ENCODE data around the gene SIGLEC8.
"Not testable (repeated sequence)": the region's sequence is repeated elsewhere in the genome, so short reads cannot be mapped to it uniquely, and the experiment has no call there.

The SIGLEC8 gene

DNA sequence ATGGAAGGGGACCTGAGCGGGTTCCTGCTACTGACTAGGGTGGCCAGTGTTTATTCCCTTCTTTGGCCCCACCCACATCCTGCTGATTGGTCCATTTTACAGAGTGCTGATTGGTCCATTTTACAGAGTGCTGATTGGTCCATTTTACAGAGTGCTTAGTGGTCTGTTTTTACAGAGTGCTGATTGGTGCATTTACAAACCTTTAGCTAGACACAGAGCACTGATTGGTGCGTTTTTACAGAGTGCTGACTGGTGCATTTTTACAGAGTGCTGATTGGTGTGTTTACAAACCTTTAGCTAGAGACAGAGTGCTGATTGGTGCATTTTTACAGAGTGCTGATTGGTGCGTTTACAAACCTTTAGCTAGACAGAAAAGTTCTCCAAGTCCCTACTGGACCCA is 10.7 kb downstream of the SIGLEC8 start:
- DNase-seq (ENCODE audit: low read depth in 2 of 2): not testable (repeated sequence)

GRCh38 chr19:51441410-51442390 is 16.6 kb downstream of the SIGLEC8 start:
- DNase-seq (ENCODE audit: low read depth in 2 of 2): peak; percentile 84 to 93

DNA sequence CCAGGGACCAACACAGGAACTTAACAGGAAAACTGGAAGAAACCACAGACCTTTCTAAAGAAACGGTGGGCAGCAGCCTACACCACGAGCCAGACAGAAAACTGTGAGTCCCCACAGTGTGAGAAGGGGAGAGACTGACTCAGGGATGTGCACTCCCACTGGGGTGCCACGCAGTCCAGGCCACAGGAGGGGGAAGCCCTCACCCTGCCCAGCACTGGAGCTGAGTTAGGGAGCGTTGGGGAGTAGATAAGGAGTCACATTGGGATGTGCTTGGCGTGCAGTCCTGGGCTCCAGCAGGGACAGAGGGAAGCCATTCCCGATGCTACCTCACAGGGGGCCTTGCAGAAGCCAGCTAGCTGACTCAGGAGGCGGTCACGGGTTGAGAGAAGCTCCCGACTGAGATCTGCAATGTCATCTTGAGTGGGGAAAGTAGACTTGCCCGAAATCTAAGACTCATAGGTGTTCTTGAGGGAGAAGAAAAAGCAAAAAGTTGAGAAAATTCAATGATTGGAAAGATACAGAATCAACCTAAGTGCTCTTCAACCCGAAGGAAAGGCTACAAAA is 17.3 kb downstream of the SIGLEC8 start:
- DNase-seq (ENCODE audit: low read depth in 2 of 2): peak; percentile 60 to 65

GRCh38 chr19:51440052-51440451 is 18.2 kb downstream of the SIGLEC8 start:
- no peak for DNase-seq (ENCODE audit: low read depth in 2 of 2)

DNA sequence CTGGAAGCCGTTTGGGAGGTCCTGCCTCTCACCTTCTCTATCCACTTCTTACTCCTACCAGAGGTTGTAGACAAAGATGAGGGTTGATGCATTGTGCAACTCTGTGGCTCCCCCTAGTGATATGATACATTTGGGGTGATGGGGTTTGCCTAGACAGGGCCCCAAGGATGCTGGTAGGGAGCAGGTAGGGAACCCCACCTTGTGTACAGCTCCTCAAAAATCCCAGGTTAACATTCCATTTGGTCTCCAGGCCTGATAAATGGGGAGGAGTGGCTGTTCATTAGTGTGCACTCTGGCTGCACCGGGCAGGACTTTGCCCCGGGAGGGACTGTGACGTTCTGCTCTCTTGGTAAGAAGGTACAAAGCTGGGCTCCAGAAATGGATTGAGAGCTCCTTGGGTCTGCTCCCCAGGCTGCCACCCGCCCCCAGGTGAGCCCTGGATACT is 19.2 kb downstream of the SIGLEC8 start:
- peak in 1 of 2 donors; percentile 19 for DNase-seq (ENCODE audit: low read depth in 2 of 2)

GRCh38 chr19:51434456-51434855 is 23.8 kb downstream of the SIGLEC8 start:
- DNase-seq (ENCODE audit: low read depth in 2 of 2): no peak

DNA sequence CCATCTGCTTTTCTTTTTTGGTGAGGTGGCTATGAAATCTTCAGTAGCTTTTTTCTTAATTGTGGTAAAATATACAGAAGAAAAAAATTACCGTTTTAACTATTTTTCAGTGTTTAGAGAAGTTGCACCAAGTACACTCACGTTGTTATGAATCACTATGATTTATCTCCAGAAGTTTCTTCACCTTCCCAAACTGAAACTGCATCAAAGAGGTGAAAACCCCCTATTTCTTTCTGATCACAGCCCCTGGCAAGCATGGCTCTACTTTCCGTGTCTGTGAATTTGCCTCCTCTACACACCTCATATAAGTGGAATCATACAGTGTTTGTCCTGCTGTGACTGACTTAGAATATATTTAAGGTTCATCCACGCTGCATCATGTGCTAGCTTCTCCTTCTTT is 25.2 kb downstream of the SIGLEC8 start:
- DNase-seq (ENCODE audit: low read depth in 2 of 2): no peak

DNA sequence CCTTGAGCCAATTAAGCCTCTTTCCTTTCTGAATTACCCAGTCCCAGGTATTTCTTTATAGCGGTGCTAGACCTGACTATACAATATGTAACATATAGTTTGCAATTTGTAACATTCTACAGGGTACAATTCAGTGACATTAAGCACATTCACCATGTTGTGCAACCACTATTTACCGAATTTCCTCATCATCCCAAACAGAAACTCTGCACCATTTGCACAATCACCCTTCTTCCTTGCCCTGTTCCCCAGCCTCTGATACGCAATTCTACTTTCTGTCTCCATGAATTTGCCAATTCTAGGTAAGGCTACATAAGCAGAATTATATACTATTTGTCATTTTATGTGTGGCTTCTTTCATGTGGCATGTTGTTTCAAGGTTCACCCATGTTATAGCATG is 27.1 kb downstream of the SIGLEC8 start:
- DNase-seq (ENCODE audit: low read depth in 2 of 2): no peak

- DNase-seq (ENCODE audit: low read depth in 2 of 2): no peak
Measured at GRCh38 chr19:51430221-51430620, 28.0 kb downstream of the SIGLEC8 start.

GRCh38 chr19:51427201-51427600 is 31.1 kb downstream of the SIGLEC8 start:
- no peak for DNase-seq (ENCODE audit: low read depth in 2 of 2)

GRCh38 chr19:51422053-51422448 is 36.2 kb downstream of the SIGLEC8 start:
- DNase-seq (ENCODE audit: low read depth in 2 of 2): peak; percentile 52 to 70

- DNase-seq (ENCODE audit: low read depth in 2 of 2): no peak
Measured at GRCh38 chr19:51421229-51422052, 36.8 kb downstream of the SIGLEC8 start.

DNA sequence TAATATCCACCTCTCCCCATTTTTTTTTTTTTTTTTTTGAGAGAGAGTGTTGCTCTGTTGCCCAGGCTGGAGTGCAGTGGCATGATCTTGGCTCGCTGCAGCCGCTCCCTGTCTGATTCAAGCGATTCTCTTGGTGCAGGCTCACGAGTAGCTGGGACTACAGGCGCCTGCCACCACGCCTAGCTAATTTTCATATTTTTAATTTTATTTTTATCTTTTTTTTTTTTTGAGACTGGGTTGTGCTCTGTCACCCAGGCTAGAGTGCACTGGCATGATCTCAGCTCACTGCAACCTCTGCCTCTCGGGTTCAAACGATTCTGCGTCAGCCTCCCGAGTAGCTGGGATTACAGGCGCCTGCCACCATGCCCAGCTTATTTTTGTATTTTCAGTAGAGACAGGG is 37.7 kb downstream of the SIGLEC8 start:
- DNase-seq (ENCODE audit: low read depth in 2 of 2): not testable (repeated sequence)

DNA sequence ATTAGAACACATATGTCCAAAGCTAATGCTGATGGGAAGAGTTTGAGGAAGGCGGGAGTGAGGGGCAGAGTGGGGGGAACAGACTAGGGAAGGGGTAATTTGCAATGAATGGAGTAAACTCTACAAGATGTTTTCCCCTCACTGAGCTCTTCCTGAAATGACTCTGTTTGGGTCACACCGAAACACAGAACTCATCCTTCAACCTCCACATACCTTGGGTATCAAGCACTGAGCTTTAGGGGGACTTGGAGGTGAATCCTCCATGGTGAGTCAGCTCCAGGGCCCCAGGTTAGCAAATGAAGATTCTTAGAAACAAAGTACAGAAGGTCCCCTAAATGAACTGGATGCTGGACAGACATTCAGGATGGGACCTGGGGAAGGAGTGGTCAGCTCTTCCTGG is 39.5 kb downstream of the SIGLEC8 start:
- no peak for DNase-seq (ENCODE audit: low read depth in 2 of 2)

DNA sequence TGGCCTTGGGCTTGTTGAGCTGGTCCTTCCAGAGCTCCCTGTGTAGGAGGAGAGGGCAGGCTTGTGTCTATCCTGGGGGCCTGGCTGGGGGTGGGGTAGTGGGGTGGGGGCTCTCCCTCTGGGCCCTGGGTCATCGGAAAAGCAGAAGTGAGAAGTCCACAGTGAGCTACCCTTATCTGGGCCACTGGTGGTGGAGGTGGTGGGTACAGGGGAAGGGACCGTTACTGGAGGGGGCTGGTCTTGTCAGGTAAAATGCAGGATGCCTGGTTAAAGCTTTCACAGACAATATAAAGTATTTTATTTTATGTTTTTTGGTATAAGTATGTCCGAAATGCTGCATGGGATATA is 40.5 kb downstream of the SIGLEC8 start:
- DNase-seq (ENCODE audit: low read depth in 2 of 2): no peak

DNA sequence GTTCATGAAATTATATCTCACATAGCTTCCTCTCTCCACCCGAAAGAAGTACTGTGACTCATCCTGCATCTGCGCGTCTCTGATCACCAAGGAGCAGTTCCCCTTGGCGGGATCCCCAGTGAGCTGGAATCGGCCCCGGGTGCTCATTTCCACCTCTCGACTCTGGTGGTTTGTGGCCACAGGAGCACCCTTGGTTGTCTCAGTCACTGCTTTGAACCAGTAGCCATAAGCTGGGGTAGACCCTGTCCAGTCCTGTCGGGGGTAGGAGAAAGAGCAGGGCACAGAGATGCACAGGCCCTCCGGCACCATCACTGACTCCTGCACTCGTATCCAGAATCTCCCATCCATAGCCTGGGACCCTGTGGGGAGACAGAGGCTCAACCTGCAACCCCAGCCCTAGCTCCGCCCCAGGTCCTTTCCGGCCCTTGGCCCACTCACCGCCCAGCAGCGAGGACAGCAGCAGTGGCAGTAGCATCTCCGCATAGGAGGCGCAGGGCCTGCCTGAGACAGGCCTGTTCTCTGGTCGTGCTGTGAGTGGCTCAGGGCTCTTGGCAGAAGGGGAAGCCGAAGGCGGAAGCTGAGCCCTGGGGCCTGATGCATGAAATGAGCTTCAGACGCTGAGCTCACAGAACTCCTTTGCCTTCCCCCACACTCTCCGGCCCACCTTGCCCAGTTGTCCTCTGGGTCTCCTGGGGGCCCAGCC is 41.0 kb downstream of the SIGLEC8 start, which contains the start of gene SIGLEC10:
Gene SIGLEC10 (minus strand): TSS at position 536 of the 703 bp plus-strand sequence. CDS start 61 bp downstream, at position 475.
- no peak for DNase-seq (ENCODE audit: low read depth in 2 of 2)

DNA sequence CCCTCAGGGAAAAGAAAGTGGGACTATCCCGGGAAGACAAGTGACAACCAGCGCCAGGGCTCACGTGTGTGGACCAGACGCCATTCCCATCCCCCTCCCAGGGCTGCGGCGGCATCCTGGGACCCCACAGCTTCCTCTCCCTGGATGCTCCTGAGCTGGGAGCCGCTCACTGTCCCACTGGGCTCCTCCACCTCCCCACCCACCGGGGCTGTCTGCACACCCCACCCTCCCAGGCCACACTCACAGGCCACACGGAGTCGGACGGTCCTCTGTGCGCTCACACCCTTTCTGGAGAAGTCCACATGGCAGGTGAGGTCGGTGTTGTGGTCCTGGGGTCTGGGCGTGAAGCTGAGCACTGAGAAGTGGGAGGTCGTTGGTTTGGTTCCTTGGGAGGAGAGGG is 41.8 kb downstream of the SIGLEC8 start:
- not testable (repeated sequence) for DNase-seq (ENCODE audit: low read depth in 2 of 2)

DNA sequence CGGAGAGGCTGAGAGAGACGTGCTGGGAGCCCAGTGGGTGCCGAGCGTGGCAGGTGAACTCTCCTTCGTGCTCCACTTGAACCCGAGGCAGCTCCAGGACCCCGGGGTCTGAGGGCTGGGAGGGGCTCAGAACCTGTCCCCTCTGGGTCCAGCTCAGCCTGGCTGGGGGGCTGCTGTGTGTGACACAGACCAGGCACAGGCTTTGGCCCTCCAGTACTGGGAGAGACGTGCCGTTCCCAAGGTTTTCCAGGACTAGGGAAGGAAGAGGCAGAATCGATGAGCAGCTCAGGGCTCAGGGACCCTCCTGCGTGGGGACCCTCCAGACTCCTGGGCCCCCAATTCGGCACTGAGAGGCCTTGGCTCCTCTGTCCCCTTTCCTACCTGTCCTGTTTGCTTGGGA is 43.1 kb downstream of the SIGLEC8 start:
- DNase-seq (ENCODE audit: low read depth in 2 of 2): no peak

DNA sequence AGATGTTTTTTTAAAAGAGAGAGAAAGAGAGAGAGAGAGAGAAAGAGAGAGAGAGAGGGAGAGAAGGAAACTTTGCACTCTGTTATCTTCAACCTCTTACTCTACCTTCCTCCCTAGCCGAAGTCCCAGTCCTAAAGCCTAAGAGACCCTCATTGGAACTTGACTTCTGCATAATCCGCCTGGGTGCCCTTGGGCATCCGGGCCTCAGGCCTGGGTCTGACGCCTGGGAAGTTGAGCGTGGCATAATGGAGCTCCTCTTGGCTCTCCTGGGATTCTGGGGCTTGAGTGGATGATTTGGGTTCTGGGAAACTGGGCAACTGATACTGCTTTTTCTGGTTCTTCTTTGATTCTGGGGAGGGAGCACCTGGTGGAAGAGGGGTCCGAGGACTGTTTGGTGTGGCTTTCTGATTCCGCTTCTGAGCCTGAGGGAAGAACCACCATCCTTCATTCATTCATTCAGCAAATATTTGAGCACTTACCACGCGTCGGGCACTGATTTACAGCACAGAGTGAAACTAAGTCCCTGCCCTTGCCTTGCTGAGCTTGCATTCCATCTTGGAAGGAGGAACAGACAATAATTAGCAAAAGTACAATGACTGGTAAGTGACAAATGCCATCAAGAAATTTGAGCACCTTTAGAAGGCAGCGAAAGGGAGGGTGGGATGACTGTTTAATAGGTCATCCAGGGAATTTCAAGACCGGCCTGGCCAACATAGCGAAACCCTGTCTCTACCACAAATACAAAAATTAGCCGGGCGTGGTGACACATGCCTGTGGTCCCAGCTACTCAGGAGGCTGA is 47.1 kb downstream of the SIGLEC8 start:
- DNase-seq (ENCODE audit: low read depth in 2 of 2): no peak

DNA sequence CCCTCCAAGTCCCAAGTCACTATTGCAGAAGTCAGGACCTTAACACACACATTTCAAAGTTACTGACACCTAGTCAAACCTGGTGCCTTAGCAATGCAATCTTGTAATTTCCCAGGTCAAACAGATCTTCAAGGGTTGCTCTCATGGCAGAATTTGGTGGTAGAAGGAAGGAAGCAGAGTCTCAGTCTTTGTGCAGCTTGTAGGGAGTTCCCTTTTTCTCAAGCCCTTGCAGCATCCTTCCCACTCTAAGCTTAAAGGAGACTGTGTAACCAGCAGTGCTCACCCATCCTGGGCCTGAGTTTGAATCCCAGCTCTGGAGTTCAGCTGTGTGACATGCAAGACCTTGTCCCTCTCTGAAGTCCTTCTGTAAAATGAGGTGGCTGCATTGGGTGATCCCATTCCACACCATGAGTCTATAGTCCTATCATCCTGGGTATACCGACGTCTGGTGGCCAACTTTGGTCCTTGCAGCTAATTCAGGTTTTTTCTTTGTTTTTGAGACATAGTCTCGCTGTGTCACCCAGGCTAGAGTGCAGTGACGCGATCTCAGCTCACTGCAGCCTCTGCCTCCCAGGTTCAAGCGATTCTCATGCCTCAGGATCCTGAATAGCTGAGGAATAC is 50.6 kb downstream of the SIGLEC8 start:
- no peak for DNase-seq (ENCODE audit: low read depth in 2 of 2)
